Motor neuron (in vitro differentiated cells): ENCODE measurements around the gene LMO7. TPM values are rescaled to one million over a fixed set of nuclear protein-coding genes. Genes with fewer than 3 reads are reported as not detected.

Experiments
- ATAC-seq, 8 experiments: fragments of 200-7000 bp; cut with Tn5 transposase; replicated peaks in 6 of 8; 2 replicates each; pipeline ENCODE4 v1.8.0; 2021; ENCODE audit warnings: mild to moderate bottlenecking in 8 of 8, moderate library complexity in 8 of 8
- H3K27ac ChIP-seq, 2 donors: fragments of 250-450 bp; sonication (Bioruptor Pico); 2 replicates each; pipeline ENCODE4 v1.9.0; 2021; ENCODE audit warnings: antibody characterized with exemption in 2 of 2, mild to moderate bottlenecking in 2 of 2, moderate library complexity in 1 of 2
- H3K4me1 ChIP-seq, 2 donors: fragments of 250-450 bp; sonication (Bioruptor Pico); replicated peaks in 1 of 2; 2 replicates each; pipeline ENCODE4 v1.6.1; 2021; ENCODE audit warnings: antibody characterized with exemption in 2 of 2, mild to moderate bottlenecking in 2 of 2, moderate library complexity in 1 of 2
- H3K4me3 ChIP-seq, 5 donors: fragments of 250-450 bp; sonication (Bioruptor Pico); 2 replicates each; pipeline ENCODE4 v1.9.0; 2021; ENCODE audit warnings: antibody characterized with exemption in 5 of 5, mild to moderate bottlenecking in 5 of 5, moderate library complexity in 4 of 5
- WGBS, 10 experiments: fragments of 450-650 bp; shearing (Covaris generic); methylation state at CpG; one replicate each; pipeline ENCODE4 v1.0.0; 2022; 5-methylcytosine and 5-hydroxymethylcytosine counted together
- in situ Hi-C, 9 experiments: fragments of 400-800 bp; cut with MboI; loops; one replicate each; pipeline ENCODE4 v1.15.0; 2021; ENCODE audit warnings: low sequenced_read_pairs in 9 of 9, low pct_unique_long_range_greater_than_20kb in 2 of 9; ENCODE audit not compliant: unreplicated experiment in 9 of 9
- total RNA-seq, 8 experiments: library from RNA; unstranded; fragments of 300-600 nt; gene quantifications; 2 replicates each; pipeline versions ENCODE4 v1.2.3 to v1.2.4, GENCODE V29; 2022

Gene LMO7
- total RNA-seq, 8 experiments from 2014 or later = 3.5 to 1,519 (median 32.1) TPM

GRCh38 chr13:75864718-75865117 is 228.6 kb downstream of the LMO7 start:
- WGBS, 10 experiments = 39 to 98% (median 86%) methylated on average over 2 to 5 of the region's 5 CpGs
- in situ Hi-C loops = loop anchor here in 4 of 9 experiments (10.0 to 25.0 kb wide), 3 partner anchors 177 to 1048 kb away; no protein-coding TSS in a partner anchor
- peak in 1 of 8 experiments; percentile 1 for ATAC-seq

GRCh38 chr13:75867379-75868117 is 231.4 kb downstream of the LMO7 start:
- Histone ChIP-seq H3K27ac (no peak overlapping the region), H3K4me3 (no peak overlapping the region), H3K4me1 (peaks cover 0 to 12% of the 10 kb centered on the region in 2 donors)
- in situ Hi-C loops = loop anchor here in 4 of 9 experiments (10.0 to 25.0 kb wide), 3 partner anchors 180 to 1045 kb away; no protein-coding TSS in a partner anchor
- 69 to 94% (median 81%) methylated on average over 3 to 9 of the region's 9 CpGs for WGBS, 10 experiments
- ATAC-seq = peak in 2 of 8 experiments; percentile 55 to 56

More at GRCh38 chr13:75864718-75865117, 228.6 kb downstream of the LMO7 start:
- Histone ChIP-seq H3K4me1 (peaks cover 0 to 12% of the 10 kb centered on the region in 2 donors), H3K27ac (no peak overlapping the region), H3K4me3 (no peak overlapping the region)

- Histone ChIP-seq H3K4me3 (no peak overlapping the region), H3K4me1 (peaks cover 0 to 12% of the 10 kb centered on the region in 2 donors), H3K27ac (no peak overlapping the region)
- peak in 1 of 8 experiments; percentile 0 for ATAC-seq
- 26 to 80% (median 53%) methylated on average over 1 to 4 of the region's 4 CpGs; no CpG with 5 or more reads in 2 of the 10 experiments for WGBS, 10 experiments
- in situ Hi-C loops = loop anchor here in 5 of 9 experiments (10.0 to 25.0 kb wide), 4 partner anchors 183 to 1042 kb away; no protein-coding TSS in a partner anchor
Measured at GRCh38 chr13:75869981-75870380, 233.9 kb downstream of the LMO7 start.

GRCh38 chr13:75870397-75870903 is 234.3 kb downstream of the LMO7 start:
- 0 to 76% (median 33%) methylated on average over 2 to 13 of the region's 14 CpGs; no CpG with 5 or more reads in 2 of the 10 experiments for WGBS, 10 experiments
- in situ Hi-C loops = loop anchor here in 5 of 9 experiments (10.0 to 25.0 kb wide), 4 partner anchors 183 to 1042 kb away; no protein-coding TSS in a partner anchor
- Histone ChIP-seq H3K4me3 (no peak overlapping the region), H3K27ac (no peak overlapping the region), H3K4me1 (peaks cover 0 to 11% of the 10 kb centered on the region in 2 donors)
- peak in 1 of 8 experiments; percentile 8 for ATAC-seq

GRCh38 chr13:75871059-75871458 is 234.9 kb downstream of the LMO7 start:
- Histone ChIP-seq H3K4me1 (peaks cover 0 to 8% of the 10 kb centered on the region in 2 donors), H3K27ac (no peak overlapping the region), H3K4me3 (no peak overlapping the region)
- in situ Hi-C loops = loop anchor here in 5 of 9 experiments (10.0 to 25.0 kb wide), 4 partner anchors 184 to 1041 kb away; no protein-coding TSS in a partner anchor
- WGBS, 10 experiments = 7 to 100% (median 89%) methylated on average over 1 to 6 of the region's 6 CpGs
- ATAC-seq = peak in 1 of 8 experiments; percentile 20

- Histone ChIP-seq H3K27ac (no peak overlapping the region), H3K4me3 (no peak overlapping the region), H3K4me1 (no peaks in the 10 kb centered on the region)
- in situ Hi-C loops = loop anchor here in 5 of 9 experiments (10.0 to 25.0 kb wide), 4 partner anchors 186 to 1039 kb away; no protein-coding TSS in a partner anchor
- no peak for ATAC-seq
- WGBS, 10 experiments = 88 to 100% (median 93%) methylated on average over 1 to 3 of the region's 3 CpGs; no CpG with 5 or more reads in 2 of the 10 experiments
Measured at GRCh38 chr13:75872980-75873379, 236.8 kb downstream of the LMO7 start.

GRCh38 chr13:75873494-75873893 is 237.4 kb downstream of the LMO7 start:
- 71 to 100% (median 97%) methylated on average over 2 to 10 of the region's 10 CpGs; no CpG with 5 or more reads in 1 of the 10 experiments for WGBS, 10 experiments
- Histone ChIP-seq H3K4me3 (no peak overlapping the region), H3K4me1 (no peaks in the 10 kb centered on the region), H3K27ac (no peak overlapping the region)
- in situ Hi-C loops = loop anchor here in 5 of 9 experiments (10.0 to 25.0 kb wide), 4 partner anchors 186 to 1039 kb away; no protein-coding TSS in a partner anchor
- no peak for ATAC-seq

GRCh38 chr13:75875450-75875849 is 239.3 kb downstream of the LMO7 start:
- no peak overlapping the region for H3K4me3 ChIP-seq
- no peak overlapping the region for H3K27ac ChIP-seq
- ATAC-seq = no peak
- 83 to 100% (median 100%) methylated on average over 1 of the region's 1 CpG; no CpG with 5 or more reads in 3 of the 10 experiments for WGBS, 10 experiments
- no peaks in the 10 kb centered on the region for H3K4me1 ChIP-seq
- in situ Hi-C loops = loop anchor here in 8 of 9 experiments (5.0 to 25.0 kb wide), 6 partner anchors 362 to 1029 kb away; partner anchors contain the start of gene KCTD12 (in 1 of the 8)

- in situ Hi-C loops = loop anchor here in 8 of 9 experiments (5.0 to 25.0 kb wide), 6 partner anchors 361 to 1028 kb away; partner anchors contain the start of gene KCTD12 (in 1 of the 8)
- 6 to 20% (median 13%) methylated on average over 1 to 11 of the region's 11 CpGs; no CpG with 5 or more reads in 2 of the 10 experiments for WGBS, 10 experiments
- Histone ChIP-seq H3K27ac (no peak overlapping the region), H3K4me1 (no peaks in the 10 kb centered on the region), H3K4me3 (no peak overlapping the region)
- ATAC-seq = peak; percentile 68 to 86 (median 76)
Measured at GRCh38 chr13:75876142-75877050, 240.3 kb downstream of the LMO7 start.

GRCh38 chr13:75877071-75877470 is 240.9 kb downstream of the LMO7 start:
- in situ Hi-C loops = loop anchor here in 8 of 9 experiments (5.0 to 25.0 kb wide), 6 partner anchors 360 to 1028 kb away; partner anchors contain the start of gene KCTD12 (in 1 of the 8)
- no peaks in the 10 kb centered on the region for H3K4me1 ChIP-seq
- no peak overlapping the region for H3K4me3 ChIP-seq
- H3K27ac ChIP-seq = no peak overlapping the region
- ATAC-seq = peak in 1 of 8 experiments; percentile 16
- 50 to 100% (median 89%) methylated on average over 1 to 3 of the region's 3 CpGs; no CpG with 5 or more reads in 1 of the 10 experiments for WGBS, 10 experiments

GRCh38 chr13:75879656-75880055 is 243.5 kb downstream of the LMO7 start:
- 63 to 96% (median 90%) methylated on average over 1 to 4 of the region's 4 CpGs for WGBS, 10 experiments
- ATAC-seq = no peak
- Histone ChIP-seq H3K27ac (no peak overlapping the region), H3K4me3 (no peak overlapping the region), H3K4me1 (no peaks in the 10 kb centered on the region)
- in situ Hi-C loops = loop anchor here in 8 of 9 experiments (5.0 to 25.0 kb wide), 7 partner anchors 135 to 1025 kb away; partner anchors contain the start of gene KCTD12 (in 1 of the 8)
